ENCODE results near the gene MED17. TPM values are rescaled to one million over a fixed set of nuclear protein-coding genes. Genes with fewer than 3 reads are reported as not detected.

Gene MED17
- total and polyA plus RNA-seq, 2 of the 13 experiments (the other 11 are each of a cell fraction or from before 2014, with no cell fraction given), result 23.1 to 37.0 TPM

DNA sequence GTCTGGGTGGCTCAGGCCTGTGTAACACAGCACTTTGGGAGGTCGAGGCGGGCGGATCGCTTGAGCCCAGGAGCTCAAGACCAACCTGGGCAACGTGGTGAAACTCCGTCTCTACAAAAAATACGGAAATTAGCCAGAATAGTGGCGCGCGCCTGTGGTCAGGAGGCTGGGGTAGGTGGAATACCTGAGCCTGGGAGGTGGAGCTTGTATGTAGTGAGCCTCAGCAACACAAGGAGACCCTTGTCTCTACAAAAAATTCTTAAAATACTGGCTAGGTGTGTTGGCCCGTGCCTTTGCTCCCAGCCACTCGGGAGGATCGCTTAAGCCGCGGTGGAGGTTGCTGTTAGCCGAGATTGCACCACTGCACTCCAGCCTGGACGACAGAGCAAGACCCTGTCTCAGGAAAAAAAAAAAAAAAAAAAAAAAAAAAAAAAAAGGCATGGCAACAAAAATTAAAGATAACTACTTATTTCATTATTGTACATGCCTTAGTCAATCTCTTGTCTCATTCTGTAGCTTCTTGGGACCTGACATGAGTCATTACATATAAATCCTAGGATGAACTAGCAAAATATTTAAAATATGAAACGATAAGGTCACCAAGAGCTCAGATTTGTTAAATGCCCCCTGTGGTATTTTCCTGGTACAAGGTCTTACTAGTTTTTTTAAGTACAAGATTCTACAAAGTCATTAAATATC lies 43.9 kb upstream of the MED17 start (continued):
- 0 out of 2 replicates have a peak, but pooled peaks have one; percentile 13 for TF ChIP-seq ZNF609 (CRISPR knock-in tag; IDR thresholded peaks at IDR 0.05; ENCODE audit: borderline replicate concordance)
- peak; percentile 39 for TF ChIP-seq SAP130 (CRISPR knock-in tag; IDR thresholded peaks at IDR 0.05; ENCODE audit: low read depth)
- TF ChIP-seq ZNF772 (CRISPR knock-in tag; IDR thresholded peaks at IDR 0.05), result no peak
- no peak for TF ChIP-seq RBFOX2 (IDR thresholded peaks at IDR 0.05; ENCODE audit: low read depth, low read length)
- TF ChIP-seq MYNN (CRISPR knock-in tag; IDR thresholded peaks at IDR 0.05; ENCODE audit: low read depth), result no peak
- no peak for TF ChIP-seq TOE1 (CRISPR knock-in tag; IDR thresholded peaks at IDR 0.05)
- TF ChIP-seq ZNF850 (CRISPR knock-in tag; conservative IDR thresholded peaks at IDR 0.05), result no peak
- no peak for TF ChIP-seq HNRNPLL (IDR thresholded peaks at IDR 0.05; ENCODE audit: low read depth, low read length, poor library complexity, severe bottlenecking)
- no peak for TF ChIP-seq TAF1 (CRISPR knock-in tag; IDR thresholded peaks at IDR 0.05)
- TF ChIP-seq CAMTA2 (CRISPR knock-in tag; IDR thresholded peaks at IDR 0.05; ENCODE audit: borderline replicate concordance), result no peak
- TF ChIP-seq TIGD3 (CRISPR knock-in tag; IDR thresholded peaks at IDR 0.05; ENCODE audit: borderline replicate concordance), result no peak
- TF ChIP-seq, protein P1, sequence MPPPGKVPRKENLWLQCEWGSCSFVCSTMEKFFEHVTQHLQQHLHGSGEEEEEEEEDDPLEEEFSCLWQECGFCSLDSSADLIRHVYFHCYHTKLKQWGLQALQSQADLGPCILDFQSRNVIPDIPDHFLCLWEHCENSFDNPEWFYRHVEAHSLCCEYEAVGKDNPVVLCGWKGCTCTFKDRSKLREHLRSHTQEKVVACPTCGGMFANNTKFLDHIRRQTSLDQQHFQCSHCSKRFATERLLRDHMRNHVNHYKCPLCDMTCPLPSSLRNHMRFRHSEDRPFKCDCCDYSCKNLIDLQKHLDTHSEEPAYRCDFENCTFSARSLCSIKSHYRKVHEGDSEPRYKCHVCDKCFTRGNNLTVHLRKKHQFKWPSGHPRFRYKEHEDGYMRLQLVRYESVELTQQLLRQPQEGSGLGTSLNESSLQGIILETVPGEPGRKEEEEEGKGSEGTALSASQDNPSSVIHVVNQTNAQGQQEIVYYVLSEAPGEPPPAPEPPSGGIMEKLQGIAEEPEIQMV (CRISPR knock-in tag; IDR thresholded peaks at IDR 0.05; ENCODE audit: low read depth), result no peak
- TF ChIP-seq KLF13 (CRISPR knock-in tag; IDR thresholded peaks at IDR 0.05), result no peak
- TF ChIP-seq ZNF660 (CRISPR knock-in tag; IDR thresholded peaks at IDR 0.05; ENCODE audit: borderline replicate concordance, low read depth), result no peak

All from HepG2 (cell line).